ENCODE measurements around the gene ZNRF3.

DNA sequence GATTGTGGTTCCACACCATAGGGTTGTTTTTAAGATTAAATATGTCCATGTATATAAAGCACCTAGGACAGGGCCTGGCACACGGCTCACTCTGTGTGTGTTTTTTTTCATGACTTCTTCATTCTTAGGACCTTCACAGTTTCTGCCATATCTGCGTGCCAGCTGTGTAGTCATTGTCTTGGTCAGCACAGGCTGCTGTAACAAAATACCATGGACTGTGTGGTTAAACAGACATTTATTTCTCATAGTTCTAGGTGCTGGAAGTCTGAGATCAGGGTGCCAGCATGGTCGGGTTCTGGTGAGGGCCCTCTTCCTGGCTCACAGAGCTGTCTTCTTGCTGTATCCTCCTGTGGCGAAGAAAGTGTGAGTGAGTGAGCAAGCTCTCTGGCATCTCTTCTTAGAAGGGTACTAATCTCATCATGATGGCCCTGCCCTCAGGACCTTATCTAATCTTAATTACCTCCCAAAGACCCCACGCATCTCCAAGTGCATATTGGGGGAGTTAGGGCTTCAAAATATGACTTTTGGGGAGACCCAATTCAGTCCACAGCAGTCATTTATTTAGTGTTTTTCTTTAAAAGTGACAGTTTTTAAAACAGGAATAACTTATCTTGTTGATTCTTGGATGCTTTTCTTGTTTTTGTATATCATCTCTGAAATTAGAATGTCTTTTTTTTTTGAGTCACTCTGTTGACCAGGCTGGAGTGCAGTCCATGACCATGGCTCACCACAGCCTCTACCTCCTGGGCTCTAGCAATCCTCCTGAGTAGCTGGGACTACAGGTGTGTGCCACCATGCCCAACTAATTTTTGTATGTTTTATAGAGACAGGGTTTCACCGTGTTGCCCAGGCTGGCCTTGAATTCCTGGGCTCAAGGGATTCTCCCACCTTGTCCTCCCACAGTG lies 70.9 kb downstream of the ZNRF3 start:
- no peak for TF ChIP-seq EZH2 (IDR thresholded peaks at IDR 0.05; ENCODE audit: low read length)
- TF ChIP-seq, protein P1, sequence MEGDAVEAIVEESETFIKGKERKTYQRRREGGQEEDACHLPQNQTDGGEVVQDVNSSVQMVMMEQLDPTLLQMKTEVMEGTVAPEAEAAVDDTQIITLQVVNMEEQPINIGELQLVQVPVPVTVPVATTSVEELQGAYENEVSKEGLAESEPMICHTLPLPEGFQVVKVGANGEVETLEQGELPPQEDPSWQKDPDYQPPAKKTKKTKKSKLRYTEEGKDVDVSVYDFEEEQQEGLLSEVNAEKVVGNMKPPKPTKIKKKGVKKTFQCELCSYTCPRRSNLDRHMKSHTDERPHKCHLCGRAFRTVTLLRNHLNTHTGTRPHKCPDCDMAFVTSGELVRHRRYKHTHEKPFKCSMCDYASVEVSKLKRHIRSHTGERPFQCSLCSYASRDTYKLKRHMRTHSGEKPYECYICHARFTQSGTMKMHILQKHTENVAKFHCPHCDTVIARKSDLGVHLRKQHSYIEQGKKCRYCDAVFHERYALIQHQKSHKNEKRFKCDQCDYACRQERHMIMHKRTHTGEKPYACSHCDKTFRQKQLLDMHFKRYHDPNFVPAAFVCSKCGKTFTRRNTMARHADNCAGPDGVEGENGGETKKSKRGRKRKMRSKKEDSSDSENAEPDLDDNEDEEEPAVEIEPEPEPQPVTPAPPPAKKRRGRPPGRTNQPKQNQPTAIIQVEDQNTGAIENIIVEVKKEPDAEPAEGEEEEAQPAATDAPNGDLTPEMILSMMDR (optimal IDR thresholded peaks at IDR 0.05 in 1 of 3, IDR thresholded peaks at IDR 0.05 in 1 of 3, conservative IDR thresholded peaks at IDR 0.05 in 1 of 3; ENCODE audit: extremely low read depth in 1 of 3, insufficient read depth in 2 of 3, low read length in 3 of 3) = no peak
